ENCODE results near the gene PGM1. TPM values are rescaled to one million over a fixed set of nuclear protein-coding genes. Genes with fewer than 3 reads are reported as not detected.

PGM1 gene
- total RNA-seq, 3 donors from 2014 or later: 59.0 to 130 (median 80.1) TPM

- peaks cover 0 to 6% of the 10 kb centered on the region in 2 donors for H3K4me1 ChIP-seq
- no peak overlapping the region for H3K4me3 ChIP-seq
- no peak for DNase-seq (ENCODE audit: low spot score in 2 of 2)
- H3K9me3 ChIP-seq: no peaks in the 10 kb centered on the region
- no peaks in the 10 kb centered on the region for H3K36me3 ChIP-seq
- H3K27me3 ChIP-seq: no peaks in the 10 kb centered on the region
- intact Hi-C loops (cut with DNase I; ENCODE audit: low total_unique reads): no loop called here
- no peak for TF ChIP-seq POLR2A (IDR thresholded peaks at IDR 0.05)
- no peak for TF ChIP-seq CTCF (IDR thresholded peaks at IDR 0.05)
- TF ChIP-seq POLR2AphosphoS5 (IDR thresholded peaks at IDR 0.05): no peak
- H3K27ac ChIP-seq: no peak overlapping the region
Measured at GRCh38 chr1:63671514-63671913, 78.3 kb downstream of the PGM1 start.

- Histone ChIP-seq H3K27me3 (no peaks in the 10 kb centered on the region), H3K4me3 (no peak overlapping the region), H3K4me1 (no peaks in the 10 kb centered on the region), H3K9me3 (no peaks in the 10 kb centered on the region), H3K27ac (peak overlapping the region; percentile 54 to 64), H3K36me3 (no peaks in the 10 kb centered on the region)
- intact Hi-C loops (cut with DNase I; ENCODE audit: low total_unique reads): no loop called here
- TF ChIP-seq POLR2AphosphoS5 (IDR thresholded peaks at IDR 0.05) (peak in 2 of 3 donors; percentile 35 to 43), CTCF (IDR thresholded peaks at IDR 0.05) (peak; percentile 16 to 61 (median 55)), POLR2A (IDR thresholded peaks at IDR 0.05) (no peak)
- peak; percentile 54 to 60 for DNase-seq (ENCODE audit: low spot score in 2 of 2)
Measured at GRCh38 chr1:63674238-63674864, 81.1 kb downstream of the PGM1 start.

- intact Hi-C loops (cut with DNase I; ENCODE audit: low total_unique reads): no loop called here
- TF ChIP-seq CTCF (IDR thresholded peaks at IDR 0.05) (no peak), POLR2AphosphoS5 (IDR thresholded peaks at IDR 0.05) (no peak), POLR2A (IDR thresholded peaks at IDR 0.05) (no peak)
- no peak for DNase-seq (ENCODE audit: low spot score in 2 of 2)
- H3K4me1 ChIP-seq: no peaks in the 10 kb centered on the region
- H3K36me3 ChIP-seq: no peaks in the 10 kb centered on the region
- H3K27ac ChIP-seq: peak overlapping the region; percentile 54 to 64
- H3K27me3 ChIP-seq: no peaks in the 10 kb centered on the region
- no peak overlapping the region for H3K4me3 ChIP-seq
- H3K9me3 ChIP-seq: no peaks in the 10 kb centered on the region
Measured at GRCh38 chr1:63674865-63675419, 81.7 kb downstream of the PGM1 start.

DNA sequence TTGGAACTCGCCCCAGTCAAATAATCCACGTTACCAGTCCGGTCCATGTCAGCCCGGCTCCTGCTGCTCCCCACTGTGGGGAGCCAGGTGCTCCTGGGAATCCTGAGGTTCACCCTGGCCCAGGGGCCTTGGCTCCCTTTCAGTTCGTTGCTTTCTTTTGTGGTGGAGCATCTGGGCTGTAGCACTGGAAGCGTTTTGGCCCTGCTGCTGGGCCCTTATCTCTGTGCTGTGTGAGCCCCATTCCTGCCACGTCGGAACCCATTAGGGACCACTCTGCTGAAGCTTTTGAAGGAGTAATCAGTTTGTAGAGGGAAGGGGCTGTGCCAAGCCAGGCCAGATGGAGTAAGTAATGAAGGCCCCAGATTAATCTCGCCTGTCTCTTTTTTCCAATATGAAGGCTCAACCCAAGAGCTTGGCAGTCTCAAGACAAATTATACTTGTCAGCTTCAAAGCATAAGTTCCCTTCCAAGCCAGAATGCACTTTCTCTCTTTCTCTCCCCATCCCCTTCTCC, 82.3 kb downstream of the PGM1 start:
- no peak for DNase-seq (ENCODE audit: low spot score in 2 of 2)
- H3K9me3 ChIP-seq: no peaks in the 10 kb centered on the region
- TF ChIP-seq CTCF (IDR thresholded peaks at IDR 0.05): no peak
- TF ChIP-seq POLR2A (IDR thresholded peaks at IDR 0.05): no peak
- TF ChIP-seq POLR2AphosphoS5 (IDR thresholded peaks at IDR 0.05): no peak
- peak overlapping the region; percentile 54 to 64 for H3K27ac ChIP-seq
- H3K27me3 ChIP-seq: no peaks in the 10 kb centered on the region
- intact Hi-C loops (cut with DNase I; ENCODE audit: low total_unique reads): no loop called here
- H3K4me3 ChIP-seq: no peak overlapping the region
- no peaks in the 10 kb centered on the region for H3K4me1 ChIP-seq
- no peaks in the 10 kb centered on the region for H3K36me3 ChIP-seq

- H3K36me3 ChIP-seq: no peaks in the 10 kb centered on the region
- no peak for TF ChIP-seq POLR2AphosphoS5 (IDR thresholded peaks at IDR 0.05)
- TF ChIP-seq CTCF (IDR thresholded peaks at IDR 0.05): no peak
- no peak for TF ChIP-seq POLR2A (IDR thresholded peaks at IDR 0.05)
- H3K27me3 ChIP-seq: no peaks in the 10 kb centered on the region
- no peaks in the 10 kb centered on the region for H3K9me3 ChIP-seq
- no peaks in the 10 kb centered on the region for H3K4me1 ChIP-seq
- H3K27ac ChIP-seq: no peak overlapping the region
- no peak overlapping the region for H3K4me3 ChIP-seq
- intact Hi-C loops (cut with DNase I; ENCODE audit: low total_unique reads): no loop called here
- DNase-seq (ENCODE audit: low spot score in 2 of 2): no peak
Measured at GRCh38 chr1:63677497-63677896, 84.3 kb downstream of the PGM1 start.

All from breast epithelium (tissue), 4 donors.